Hypothalamus (tissue), 51 donors: ENCODE results near the gene TSBP1.
"Not testable (repeated sequence)": the region's sequence is repeated elsewhere in the genome, so short reads cannot be mapped to it uniquely, and the experiment has no call there.

ENCODE experiments used
- DNase-seq, 51 donors: peaks; one replicate each; lab custom pipeline; 2025; lab: John Stamatoyannopoulos, UW

The TSBP1 gene

DNA sequence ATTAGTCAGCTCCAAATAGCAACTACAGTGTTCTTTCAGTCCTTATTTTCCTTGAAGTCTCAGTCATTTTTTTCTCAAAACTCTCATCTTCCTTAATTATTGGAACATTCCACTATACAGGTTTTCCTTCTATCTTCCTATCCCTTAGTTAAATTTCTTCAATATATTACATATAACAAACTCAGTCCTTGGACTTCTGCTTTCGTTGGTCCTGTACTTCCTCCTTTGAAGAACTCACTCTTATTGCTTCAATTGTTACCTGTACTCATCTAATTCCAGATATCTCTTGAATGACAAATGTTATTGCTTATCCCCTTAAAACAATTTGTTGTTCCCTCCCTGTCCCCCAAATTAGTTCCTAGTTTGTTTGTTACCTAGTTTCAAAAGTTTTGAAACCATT, 80.2 kb downstream of the TSBP1 start:
- DNase-seq, result no peak

DNA sequence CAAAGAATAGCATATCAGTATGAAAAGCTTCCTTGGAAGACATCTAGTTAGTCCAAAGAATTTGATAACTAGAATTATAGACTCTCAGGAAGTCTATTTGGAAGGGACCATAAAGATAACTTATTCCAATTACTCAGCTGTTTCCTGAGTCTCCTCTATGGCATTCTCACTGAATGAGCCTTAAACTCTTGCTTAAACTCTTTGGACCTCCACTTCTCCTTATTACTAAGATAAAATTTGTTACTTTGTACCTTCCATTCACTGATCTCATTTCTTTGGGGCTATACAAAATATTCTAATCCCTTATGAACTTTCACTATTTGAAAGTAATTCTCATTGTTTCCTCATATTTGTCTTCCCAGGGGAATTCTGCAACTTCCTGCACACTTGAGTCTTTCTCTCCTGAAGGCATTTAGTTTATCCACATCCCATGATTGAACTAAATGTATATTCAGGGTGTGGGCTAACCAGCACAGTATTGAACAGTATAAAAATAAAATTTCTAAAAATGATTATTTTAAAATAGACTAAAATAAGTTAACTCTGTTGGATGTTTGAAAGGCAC, 80.7 kb downstream of the TSBP1 start:
- DNase-seq, result no peak

DNA sequence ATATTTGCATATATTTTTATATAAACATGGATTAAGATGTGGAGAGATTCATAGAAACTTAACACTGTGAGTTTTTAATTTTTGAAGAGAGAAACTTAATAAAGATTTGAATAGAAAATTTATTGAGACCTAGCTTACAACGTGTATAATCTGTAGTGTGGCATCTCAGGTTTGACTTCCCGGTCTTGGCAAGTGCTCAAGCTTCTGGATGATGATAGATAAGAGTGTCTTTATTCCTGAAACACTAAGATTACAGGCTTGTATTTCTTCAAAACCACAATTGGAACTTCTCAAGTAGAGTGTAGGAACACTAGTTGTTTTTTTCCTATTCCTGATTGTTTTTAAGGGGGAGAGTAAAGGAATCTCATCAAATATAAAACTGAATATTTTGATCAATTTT, 83.3 kb downstream of the TSBP1 start:
- DNase-seq, result no peak

- DNase-seq, result not testable (repeated sequence)
These were observed 97.7 kb downstream of the TSBP1 start for GRCh38 chr6:32273801-32274577.

GRCh38 chr6:32271429-32271828, 100.3 kb downstream of the TSBP1 start:
- DNase-seq, result no peak

DNA sequence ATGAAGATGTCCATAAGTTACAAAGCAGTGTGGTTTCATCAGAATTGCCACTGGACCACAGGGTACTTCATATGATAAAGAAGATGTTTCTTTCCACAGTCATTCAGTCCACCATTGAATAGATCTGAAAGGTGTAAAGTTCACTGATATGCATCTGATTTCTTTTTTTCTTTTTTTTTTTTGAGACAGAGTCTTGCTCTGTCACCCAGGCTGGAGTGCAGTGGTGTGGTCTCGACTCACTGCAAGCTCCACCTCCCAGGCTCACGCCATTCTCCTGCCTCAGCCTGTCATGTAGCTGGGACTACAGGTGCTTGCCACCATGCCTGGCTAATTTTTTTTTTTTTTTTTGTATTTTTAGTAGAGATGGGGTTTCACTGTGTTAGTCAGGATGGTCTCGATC, 103.2 kb downstream of the TSBP1 start:
- not testable (repeated sequence) for DNase-seq

DNA sequence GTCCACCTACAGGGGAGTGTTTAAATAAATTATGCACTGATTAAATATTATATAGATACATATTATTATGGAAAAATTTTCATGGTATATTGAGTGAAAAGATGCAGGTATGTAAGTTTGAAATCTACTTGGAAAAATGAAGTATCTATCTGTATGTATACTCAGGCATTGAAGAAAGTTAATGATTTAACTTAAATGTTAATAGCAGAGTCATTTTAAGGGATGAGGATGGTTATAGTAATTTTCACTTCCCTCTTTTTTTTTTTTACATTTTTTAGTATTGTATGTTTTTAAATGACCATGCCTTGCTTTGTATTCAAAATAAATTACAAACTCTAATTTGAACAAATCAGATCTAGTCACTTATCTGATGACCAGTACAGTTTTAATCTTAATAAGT, 104.7 kb downstream of the TSBP1 start:
- DNase-seq, result no peak

- not testable (repeated sequence) for DNase-seq
These were observed 114.4 kb downstream of the TSBP1 start for GRCh38 chr6:32257262-32257661.

- DNase-seq, result peak in 46 of 51 donors; percentile 2 to 75 (median 42)
These were observed 116.2 kb downstream of the TSBP1 start for GRCh38 chr6:32255199-32256153.

- DNase-seq, result peak in 13 of 51 donors; percentile 12 to 48 (median 26)
These were observed 116.9 kb downstream of the TSBP1 start for GRCh38 chr6:32254761-32255198.

GRCh38 chr6:32252331-32253009, 119.2 kb downstream of the TSBP1 start:
- no peak for DNase-seq

DNA sequence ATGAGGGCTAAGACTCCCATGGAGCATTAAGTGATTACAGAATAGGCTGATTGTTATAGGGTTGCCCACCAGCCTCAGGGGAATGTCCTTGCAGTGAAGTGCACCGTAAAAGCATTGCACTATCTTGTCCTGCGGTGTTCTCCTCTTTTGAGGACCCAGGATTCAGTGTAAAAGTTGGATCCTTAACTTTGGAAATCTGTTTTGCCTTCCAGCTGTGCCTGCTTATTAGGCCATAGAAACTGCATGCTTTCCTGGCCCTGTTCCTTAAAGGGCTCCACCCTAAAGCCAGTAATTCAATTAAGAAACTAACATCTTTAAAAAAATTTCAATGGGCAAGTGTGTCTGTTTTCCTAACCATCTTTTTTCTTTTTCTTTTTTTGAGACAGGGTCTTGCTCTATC, 122.4 kb downstream of the TSBP1 start:
- DNase-seq, result no peak

DNA sequence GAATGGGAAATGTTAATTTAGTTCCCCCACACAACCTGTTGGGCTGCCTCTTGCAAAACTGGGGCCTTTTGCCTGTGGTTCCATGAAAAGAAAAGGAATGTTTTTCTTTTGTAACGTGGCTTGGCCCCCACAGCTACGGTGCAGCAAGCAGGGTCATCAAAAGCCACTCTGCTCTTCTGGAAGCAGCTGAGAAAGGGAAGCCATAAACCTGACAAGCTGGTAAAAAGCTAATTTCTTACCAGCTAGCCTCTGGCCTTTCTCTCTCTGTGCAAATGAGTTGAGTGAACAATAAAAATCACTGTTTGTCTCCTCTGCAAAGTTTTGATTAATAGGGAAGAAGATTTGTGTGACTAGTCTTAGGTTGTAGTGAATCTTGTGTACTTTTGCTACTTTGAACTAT, 124.3 kb downstream of the TSBP1 start:
- no peak for DNase-seq

GRCh38 chr6:32244946-32245398, 126.7 kb downstream of the TSBP1 start:
- peak in 50 of 51 donors; percentile 10 to 84 (median 60) for DNase-seq

DNA sequence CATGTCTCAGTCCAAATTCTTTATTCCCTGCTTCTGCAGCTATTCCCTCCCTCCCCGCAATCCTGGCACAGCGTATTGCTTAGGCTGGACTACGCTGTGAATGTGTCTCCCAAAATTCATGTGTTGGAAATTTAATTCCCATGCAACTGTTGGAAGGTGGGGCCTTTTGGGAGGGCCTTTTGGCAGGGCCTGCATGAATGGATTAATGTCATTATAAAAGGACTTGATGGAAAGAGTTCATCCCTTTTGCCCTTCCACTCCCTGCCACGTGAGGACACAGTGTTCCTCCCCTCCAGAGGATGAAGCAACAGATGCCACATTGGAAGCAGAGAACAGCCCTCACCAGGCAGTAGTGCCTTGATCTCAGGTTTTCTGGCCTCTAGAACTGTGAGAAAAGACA, 127.4 kb downstream of the TSBP1 start:
- no peak for DNase-seq
